Bone marrow (tissue), 2 donors: ENCODE measurements around the gene TMEM229B.
"Not testable (repeated sequence)": the region's sequence is repeated elsewhere in the genome, so short reads cannot be mapped to it uniquely, and the experiment has no call there.

Experiments used
- DNase-seq, 2 donors: peaks; one replicate each; lab custom pipeline; 2025; lab: John Stamatoyannopoulos, UW

TMEM229B gene

GRCh38 chr14:67453575-67454300 lies 34.8 kb downstream of the TMEM229B start:
- DNase-seq, result no peak

GRCh38 chr14:67451667-67452066 lies 36.9 kb downstream of the TMEM229B start:
- not testable (repeated sequence) for DNase-seq

GRCh38 chr14:67449096-67449495 lies 39.4 kb downstream of the TMEM229B start:
- no peak for DNase-seq

GRCh38 chr14:67447033-67447381 lies 41.5 kb downstream of the TMEM229B start:
- no peak for DNase-seq

DNA sequence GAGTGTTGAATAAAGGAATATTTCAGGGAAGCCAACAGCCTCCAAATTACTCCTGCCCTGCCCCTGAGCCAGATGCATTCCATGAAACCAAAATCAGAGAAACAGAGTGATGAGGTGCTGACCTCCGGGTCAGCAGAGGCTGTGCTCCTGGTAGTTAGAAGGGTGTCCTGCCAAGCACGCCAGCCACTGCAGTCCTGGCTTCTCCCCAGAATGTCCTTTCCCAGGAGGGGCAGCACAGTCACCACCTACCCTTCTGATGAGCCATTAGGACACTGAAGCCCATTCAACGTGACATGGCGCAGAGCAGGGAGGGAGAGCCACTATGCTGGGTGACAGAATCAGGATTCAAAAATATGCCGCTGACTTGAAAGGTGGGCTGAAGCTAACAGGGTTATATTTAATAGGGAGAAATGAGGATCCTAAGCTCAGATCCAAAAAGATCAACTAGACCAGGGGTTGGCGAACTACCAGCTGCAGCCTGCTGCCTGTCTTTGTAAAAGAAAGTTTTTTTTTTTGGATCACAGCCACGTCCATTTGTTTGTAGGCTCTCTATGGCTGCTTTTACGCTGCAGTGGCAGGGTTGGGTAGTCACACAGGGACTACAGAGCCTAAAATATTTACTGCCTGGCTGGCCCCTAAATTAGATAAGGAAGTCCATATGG lies 42.0 kb downstream of the TMEM229B start:
- no peak for DNase-seq

DNA sequence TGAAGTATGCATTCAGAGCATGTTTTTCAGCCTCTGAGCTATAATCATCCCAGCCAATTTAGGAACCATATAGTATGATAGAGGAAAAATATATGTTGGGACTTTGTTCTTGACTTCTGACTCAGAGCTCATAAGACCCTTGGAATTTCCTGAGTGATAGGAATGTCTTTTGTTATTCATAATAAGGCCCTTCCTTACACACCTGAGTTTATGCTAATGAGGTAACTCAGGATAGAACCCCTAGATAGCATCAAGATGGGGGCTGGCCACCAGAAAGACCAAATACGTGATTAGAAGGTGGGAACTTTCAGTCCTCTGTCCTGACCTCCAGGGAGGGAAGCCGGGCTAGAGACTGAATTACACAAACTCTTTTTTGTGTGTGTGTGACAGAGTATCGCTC lies 44.1 kb downstream of the TMEM229B start:
- no peak for DNase-seq

GRCh38 chr14:67442139-67442906 lies 46.2 kb downstream of the TMEM229B start:
- DNase-seq, result no peak

DNA sequence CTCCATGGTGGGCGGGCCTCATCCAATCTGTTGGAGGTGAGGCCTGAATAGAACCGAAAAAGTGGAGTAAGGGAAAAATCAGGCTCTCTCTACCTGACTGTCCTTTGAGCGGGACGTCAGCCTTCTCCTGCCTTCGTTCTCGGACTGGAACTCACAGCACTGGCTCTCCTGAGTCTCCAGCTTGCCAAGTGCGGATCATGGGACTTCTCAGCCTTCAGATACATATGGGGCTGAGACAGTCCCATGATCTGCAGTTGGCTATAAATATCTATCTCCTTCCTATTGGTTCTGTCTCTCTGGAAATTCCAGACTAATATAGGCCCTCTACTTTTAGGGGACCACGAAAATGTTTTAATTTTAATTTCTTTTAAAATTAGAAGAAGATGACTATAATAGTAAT lies 46.8 kb downstream of the TMEM229B start:
- no peak for DNase-seq

- no peak for DNase-seq
These were observed 47.3 kb downstream of the TMEM229B start for GRCh38 chr14:67441256-67441655.

GRCh38 chr14:67440513-67440912 lies 48.0 kb downstream of the TMEM229B start:
- no peak for DNase-seq

- no peak for DNase-seq
These were observed 49.6 kb downstream of the TMEM229B start for GRCh38 chr14:67438969-67439368.

DNA sequence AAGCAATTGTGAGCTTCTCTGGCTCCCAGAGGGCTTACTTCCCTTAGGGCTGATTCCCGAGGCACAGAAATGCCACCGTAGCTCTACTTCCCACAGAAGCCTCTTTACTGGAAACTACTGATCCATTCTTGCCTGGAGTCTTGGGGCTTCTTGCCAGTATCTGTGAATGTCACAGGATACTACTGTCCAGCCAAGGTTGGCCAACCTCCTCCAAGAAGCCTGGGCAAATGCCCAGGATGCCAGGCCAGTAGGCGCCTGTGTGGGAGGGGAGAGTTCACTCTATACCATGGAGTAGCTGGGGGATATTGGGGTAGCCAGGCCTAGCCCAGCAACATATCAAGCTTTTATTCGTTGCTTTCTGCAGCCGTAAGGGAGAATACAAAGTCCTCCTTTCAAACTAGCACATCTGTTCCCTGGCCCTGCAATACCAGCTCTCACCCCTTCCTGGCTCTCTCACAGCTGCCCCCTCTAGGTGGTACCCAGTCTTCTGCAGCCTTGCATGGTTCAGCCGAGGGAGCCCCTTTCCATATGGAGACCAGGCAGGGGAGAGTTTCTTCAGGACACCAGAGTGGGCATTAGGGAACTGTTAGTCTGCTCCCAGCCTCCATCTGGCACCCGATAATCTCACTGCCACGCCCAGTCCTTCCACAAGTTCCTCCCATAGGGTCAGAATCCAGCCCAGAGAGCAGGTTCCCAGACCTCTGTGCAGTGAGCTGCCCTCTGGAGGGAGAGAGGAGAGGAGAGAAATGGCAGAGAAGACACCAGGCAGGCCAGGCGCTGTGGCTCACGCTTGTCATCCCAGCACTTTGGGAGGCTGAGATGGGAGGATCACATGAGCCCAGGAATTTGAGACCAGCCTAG lies 52.3 kb downstream of the TMEM229B start:
- DNase-seq, result no peak

DNA sequence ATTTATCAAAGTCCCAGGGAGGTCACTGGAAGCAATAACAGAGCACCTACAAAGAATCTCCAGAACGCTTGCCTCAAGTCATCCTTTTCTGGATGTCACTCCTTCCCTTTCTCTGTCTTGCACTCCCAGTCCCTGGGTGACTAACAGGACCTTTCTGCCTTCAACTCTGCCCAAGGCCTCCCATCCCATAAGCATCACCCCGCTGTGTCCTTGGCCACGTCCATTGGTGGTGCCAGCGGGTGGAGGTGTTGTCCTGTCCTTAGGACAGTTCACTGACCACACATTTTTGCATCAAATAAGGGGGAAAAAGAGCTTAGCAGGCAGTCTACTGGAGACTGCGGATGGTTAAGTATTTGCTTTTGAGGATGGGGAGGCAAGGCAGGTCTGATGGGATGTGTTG lies 52.9 kb downstream of the TMEM229B start:
- DNase-seq, result no peak

- no peak for DNase-seq
These were observed 56.4 kb downstream of the TMEM229B start for GRCh38 chr14:67432050-67432564.

GRCh38 chr14:67429510-67430205 lies 58.9 kb downstream of the TMEM229B start:
- no peak for DNase-seq

GRCh38 chr14:67428501-67429031 lies 60.0 kb downstream of the TMEM229B start:
- DNase-seq, result no peak

- peak in 1 of 2 donors; percentile 39 for DNase-seq
These were observed 61.4 kb downstream of the TMEM229B start for GRCh38 chr14:67426983-67427606.

DNA sequence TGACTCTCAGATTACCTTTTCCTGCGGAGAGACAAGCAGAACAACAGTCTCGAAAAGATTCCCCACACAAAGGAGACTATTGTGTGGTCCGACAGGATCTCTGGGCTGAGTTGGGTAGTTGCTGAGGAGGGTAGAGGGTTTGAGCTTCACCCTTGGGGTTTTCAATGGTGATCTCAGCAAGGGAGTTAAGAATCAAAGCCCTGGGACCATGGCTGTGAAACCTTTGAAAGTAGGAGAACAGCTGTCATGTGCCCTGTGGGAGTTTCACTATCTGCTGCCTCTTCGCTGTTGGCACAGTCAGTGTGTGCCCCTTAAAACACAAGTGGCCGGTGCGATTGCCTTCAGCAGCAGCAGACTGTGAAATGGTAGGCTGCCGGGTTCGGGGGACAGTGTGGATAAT lies 62.4 kb downstream of the TMEM229B start:
- DNase-seq, result no peak

DNA sequence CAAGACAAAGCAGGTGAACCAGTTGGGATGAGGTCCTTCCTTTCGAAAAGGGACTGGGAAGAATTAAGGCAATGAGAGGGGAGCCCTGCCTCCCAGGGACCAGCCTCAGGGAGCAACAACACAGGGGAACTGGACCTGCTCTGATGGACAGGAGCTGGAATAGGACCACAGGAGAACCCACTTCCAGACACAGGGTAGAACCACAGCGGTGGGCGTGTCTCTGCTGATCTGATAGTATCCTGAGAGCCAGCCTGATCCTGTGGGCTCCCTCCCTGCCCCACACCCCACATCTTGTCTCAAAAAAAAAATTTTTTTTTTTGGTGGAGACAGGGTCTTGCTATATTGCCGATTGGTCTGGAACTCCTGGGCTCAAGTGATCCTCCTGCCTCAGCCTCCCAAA lies 62.9 kb downstream of the TMEM229B start:
- DNase-seq, result no peak

- DNase-seq, result no peak
These were observed 64.0 kb downstream of the TMEM229B start for GRCh38 chr14:67424539-67424938.
